ENCODE data around the gene CMBL. TPM values are rescaled to one million over a fixed set of nuclear protein-coding genes. Genes with fewer than 3 reads are reported as not detected.
"Not testable (repeated sequence)": the region's sequence is repeated elsewhere in the genome, so short reads cannot be mapped to it uniquely, and the experiment has no call there.

Gene CMBL
- total RNA-seq, 1 donor, result 14.3 TPM

- no peak for DNase-seq (ENCODE audit: low read depth in 2 of 3, low spot score in 2 of 3)
These were observed 20.9 kb downstream of the CMBL start for GRCh38 chr5:10286862-10287227.

DNA sequence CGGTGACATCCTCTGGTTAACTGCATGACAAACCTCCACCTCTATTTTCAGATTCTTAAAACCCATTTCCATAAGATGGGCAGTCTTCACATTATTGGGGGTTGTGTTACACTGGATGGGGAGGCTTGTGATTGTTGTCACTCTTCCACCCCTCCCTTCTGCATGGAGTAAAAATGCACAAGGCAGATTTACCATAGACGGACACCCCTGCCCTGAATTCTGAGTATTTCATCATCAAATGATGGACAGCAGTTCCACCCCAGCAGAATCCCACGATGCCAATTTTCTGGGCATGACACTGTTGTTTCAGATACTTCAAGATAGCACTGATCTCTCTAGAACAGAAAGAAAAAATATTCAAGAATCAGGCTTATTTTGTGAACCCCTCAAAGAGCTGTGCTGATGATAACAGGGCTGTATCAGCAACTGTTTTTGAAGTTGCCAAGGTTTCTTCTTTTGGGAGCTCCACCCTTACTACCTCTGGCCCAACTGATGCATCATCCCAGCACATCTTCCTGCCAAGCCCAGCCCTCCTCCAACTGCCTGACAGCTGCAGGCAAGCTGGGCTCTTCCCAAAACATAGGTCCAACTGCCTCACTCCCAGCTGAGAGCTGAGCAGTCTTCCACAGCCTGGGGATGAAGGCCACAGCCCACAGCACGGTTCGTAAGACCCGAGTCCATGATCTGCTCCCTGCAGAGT lies 21.4 kb downstream of the CMBL start:
- DNase-seq (ENCODE audit: low read depth in 2 of 3, low spot score in 2 of 3), result no peak

- DNase-seq (ENCODE audit: low read depth in 2 of 3, low spot score in 2 of 3), result not testable (repeated sequence)
These were observed 22.3 kb downstream of the CMBL start for GRCh38 chr5:10285362-10285761.

DNA sequence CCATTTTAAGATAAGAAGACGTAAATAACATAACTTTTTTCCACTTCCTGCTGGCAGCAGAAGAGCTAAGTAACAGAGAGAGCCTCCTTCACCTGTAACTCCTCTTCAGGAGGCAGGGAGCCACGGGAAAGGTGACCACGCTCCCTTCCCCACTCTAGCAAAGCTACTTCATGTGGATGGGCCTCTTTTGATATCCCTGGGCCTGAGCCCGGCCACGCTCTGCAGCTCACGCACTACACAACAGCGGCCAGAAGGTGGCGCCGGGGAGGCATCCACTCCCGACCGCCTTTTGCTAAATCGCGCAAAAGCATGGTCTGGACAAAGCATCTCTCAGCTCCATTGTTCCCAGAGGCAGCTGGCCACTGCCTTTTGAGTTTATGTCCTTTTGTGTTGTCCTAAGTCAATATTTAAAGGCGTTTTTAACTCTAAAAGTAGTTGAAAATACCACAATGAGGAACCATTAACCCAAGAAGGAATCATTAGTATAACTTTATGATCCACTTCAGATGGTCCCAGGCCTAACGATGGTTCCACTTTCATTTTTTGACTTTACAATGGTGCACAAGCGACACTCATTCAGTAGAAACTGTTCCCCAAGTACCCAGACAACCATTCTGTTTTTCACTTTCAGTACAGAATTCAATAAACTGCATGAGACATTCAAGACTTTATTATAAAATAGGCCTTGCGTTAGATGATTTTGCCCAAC lies 23.6 kb downstream of the CMBL start:
- peak; percentile 48 to 79 (median 56) for DNase-seq (ENCODE audit: low read depth in 2 of 3, low spot score in 2 of 3)

GRCh38 chr5:10279925-10280720 lies 27.6 kb downstream of the CMBL start:
- no peak for DNase-seq (ENCODE audit: low read depth in 2 of 3, low spot score in 2 of 3)

GRCh38 chr5:10279328-10279727 lies 28.4 kb downstream of the CMBL start:
- DNase-seq (ENCODE audit: low read depth in 2 of 3, low spot score in 2 of 3), result no peak

DNA sequence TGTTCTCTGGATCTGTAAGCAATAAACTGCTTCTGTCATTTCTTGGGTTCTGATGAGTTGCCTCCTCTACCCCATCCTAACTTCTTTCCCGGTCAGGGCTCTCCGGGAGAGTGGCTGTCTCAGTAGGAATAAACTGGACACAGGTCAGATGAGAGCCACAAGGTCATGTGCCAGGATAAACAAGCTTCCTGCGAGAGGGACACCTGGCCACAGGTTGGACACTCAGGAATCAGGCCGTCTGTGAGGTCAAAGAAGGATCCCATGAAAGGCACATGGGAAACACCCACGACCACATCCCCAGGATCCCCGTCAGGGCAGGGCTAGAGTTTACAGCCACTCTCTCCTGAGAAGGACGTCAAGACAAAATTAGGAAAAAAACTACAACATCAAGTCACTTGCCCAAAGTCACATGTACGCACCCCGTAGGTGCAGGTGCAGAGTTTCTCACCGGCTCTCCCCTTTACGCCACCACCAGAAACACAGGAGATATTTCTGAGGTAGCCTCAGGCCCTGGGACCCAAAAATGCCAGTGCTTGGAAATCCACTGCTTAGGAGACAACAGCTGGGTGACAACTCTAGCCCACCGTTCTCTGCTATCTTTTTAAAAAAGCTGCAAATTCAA lies 28.9 kb downstream of the CMBL start:
- no peak for DNase-seq (ENCODE audit: low read depth in 2 of 3, low spot score in 2 of 3)

DNA sequence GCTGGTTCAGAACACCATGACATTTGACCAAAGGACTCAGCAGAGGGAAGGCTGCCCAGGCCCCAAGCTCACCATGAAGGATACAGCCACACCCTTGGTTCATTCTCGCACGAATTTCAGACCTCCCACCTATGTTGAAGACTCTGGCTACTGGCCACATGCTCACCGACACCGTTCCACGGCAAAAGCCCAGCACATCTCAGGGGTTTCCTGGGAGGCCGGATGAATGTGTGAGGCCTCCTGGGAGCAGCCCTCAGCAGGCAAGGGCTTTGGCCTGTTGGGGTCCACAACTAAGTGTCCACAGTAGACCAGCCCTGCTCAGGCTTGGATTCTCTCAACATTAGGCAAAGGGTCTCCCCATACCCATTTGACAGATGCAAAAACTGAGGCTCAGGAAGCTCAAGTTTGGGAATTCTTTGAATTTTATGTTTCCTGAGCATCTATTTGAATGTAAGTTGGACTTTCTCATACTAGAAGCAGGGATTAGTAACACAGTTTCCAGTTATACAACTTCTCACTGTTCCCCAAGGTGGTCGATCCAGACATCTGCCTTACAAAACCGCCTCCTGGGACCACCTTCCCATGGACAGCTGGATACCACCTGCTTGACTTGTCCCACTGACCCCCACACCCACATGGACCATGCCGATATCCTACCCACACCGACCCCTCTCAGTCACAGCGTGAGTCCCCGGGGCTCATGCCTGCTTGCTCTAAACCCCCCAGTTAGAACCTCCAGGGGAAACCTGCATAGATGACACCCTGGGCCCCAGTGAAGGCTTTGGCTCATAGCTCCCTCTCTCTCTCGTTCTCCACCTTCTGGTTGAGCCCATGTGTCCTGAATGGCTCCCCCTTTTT lies 29.7 kb downstream of the CMBL start:
- no peak for DNase-seq (ENCODE audit: low read depth in 2 of 3, low spot score in 2 of 3)

- DNase-seq (ENCODE audit: low read depth in 2 of 3, low spot score in 2 of 3), result no peak
These were observed 31.0 kb downstream of the CMBL start for GRCh38 chr5:10276691-10277090.

DNA sequence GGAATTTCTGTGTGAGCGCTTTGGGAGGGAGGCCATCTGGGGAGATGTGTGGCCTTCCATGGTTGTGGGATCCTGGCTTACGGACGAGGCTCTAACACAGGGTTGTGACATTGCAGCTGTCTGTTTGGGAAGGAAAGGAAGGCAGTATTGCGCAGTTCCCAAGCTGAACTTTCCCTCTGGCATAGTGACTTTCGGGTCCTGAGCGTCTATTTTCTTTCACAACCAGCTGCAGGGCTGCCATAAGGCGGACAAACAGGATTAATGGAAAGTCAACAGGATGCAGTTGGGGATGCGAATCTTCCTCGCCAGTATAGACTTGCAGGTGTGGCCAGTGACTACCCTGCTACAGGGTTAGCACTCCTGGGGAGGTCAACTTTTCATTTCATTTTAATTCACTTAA lies 31.7 kb downstream of the CMBL start:
- no peak for DNase-seq (ENCODE audit: low read depth in 2 of 3, low spot score in 2 of 3)

GRCh38 chr5:10275460-10275859 lies 32.2 kb downstream of the CMBL start:
- no peak for DNase-seq (ENCODE audit: low read depth in 2 of 3, low spot score in 2 of 3)

DNA sequence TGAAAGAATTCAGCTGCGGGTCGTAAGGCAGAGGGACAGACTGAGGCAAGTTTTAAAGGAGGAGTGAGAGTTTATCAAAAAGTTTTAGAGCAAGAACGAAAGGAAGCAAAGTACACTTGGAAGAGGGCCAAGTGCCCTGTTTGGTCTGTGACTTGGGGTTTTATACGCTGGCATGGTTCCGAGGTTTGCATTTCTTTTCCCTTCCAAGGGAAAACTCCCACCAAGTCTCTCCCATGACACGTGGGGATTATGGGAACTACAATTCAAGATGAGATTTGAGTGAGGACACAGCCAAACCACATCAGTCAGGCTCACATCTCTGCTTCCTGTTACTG lies 34.9 kb downstream of the CMBL start:
- not testable (repeated sequence) for DNase-seq (ENCODE audit: low read depth in 2 of 3, low spot score in 2 of 3)

DNA sequence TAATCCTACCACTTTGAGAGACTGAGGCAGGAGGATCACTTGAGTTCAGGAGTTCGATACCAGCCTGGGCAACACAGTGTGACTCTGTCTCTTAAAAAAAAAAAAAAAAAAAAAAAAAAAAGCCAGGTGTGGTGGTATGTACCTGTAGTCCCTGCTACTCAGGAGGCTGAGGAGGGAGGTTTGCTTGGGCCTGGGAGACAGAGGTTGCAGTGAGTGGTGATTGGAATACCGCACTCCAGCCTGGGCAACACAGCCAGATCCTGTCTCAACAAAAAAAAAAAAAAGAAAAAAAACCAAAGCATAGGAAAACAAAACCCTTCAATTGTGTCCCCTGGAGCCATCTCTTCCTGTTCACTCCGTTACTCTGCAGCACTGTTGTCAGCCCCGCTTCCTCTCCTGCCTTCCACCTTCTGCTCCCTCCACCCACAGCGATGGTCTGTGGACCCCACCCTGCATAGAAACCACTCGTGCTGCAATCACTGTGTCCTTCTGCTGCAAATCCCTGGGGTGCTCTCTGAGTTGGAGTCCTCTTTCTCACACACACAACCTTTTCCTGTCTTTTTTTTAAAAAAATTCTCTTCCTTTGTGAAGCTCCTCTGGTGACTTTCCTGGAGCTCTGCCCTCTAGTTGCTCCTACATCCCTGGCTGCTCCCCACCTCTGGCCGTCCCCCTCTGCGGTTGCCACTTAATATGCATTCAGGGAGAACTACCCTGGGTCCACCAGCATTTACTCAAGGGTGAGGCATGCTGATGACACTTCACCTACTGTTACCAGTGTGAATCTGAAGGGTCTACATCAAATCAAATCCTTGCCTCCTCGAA lies 35.4 kb downstream of the CMBL start:
- no peak for DNase-seq (ENCODE audit: low read depth in 2 of 3, low spot score in 2 of 3)

DNA sequence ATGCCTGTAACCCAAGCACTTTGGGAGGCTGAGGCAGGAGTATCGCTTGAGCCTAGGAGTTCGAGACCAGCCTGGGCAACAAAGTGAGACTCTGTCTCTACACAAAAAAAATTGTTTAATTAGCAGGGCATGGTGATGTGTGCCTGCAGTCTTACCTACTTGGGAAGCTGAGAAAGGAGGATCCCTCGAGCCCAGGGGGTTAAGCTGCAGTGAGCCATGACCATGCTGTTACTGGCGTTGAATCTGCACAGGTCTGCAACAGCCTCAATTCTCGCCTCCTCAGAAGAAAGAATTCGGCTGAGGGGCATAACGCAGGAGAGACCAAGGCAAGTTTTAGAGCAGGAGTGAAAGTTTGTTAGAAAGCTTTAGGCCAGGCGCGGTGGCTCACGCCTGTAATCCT lies 39.6 kb downstream of the CMBL start:
- DNase-seq (ENCODE audit: low read depth in 2 of 3, low spot score in 2 of 3), result no peak

GRCh38 chr5:10266839-10267238 lies 40.9 kb downstream of the CMBL start:
- no peak for DNase-seq (ENCODE audit: low read depth in 2 of 3, low spot score in 2 of 3)

DNA sequence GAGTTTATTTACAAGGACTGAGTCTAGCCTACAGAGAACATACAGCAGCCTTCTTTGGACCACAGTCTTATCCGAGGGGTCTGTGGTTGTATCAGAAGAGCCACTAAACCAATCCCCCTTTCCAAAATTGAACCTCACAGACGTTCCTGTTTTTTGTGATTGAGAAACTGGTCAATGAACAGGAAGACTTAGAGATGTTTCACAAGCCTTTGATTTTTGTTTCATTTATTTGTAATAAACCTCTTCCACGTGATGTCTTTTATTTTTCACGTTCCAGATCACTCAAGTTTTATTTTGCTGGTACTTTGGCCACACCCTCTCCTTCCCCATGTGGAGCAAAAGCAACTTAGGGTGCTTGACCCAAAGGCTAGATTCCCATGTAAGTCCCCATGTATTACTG lies 41.6 kb downstream of the CMBL start:
- no peak for DNase-seq (ENCODE audit: low read depth in 2 of 3, low spot score in 2 of 3)

DNA sequence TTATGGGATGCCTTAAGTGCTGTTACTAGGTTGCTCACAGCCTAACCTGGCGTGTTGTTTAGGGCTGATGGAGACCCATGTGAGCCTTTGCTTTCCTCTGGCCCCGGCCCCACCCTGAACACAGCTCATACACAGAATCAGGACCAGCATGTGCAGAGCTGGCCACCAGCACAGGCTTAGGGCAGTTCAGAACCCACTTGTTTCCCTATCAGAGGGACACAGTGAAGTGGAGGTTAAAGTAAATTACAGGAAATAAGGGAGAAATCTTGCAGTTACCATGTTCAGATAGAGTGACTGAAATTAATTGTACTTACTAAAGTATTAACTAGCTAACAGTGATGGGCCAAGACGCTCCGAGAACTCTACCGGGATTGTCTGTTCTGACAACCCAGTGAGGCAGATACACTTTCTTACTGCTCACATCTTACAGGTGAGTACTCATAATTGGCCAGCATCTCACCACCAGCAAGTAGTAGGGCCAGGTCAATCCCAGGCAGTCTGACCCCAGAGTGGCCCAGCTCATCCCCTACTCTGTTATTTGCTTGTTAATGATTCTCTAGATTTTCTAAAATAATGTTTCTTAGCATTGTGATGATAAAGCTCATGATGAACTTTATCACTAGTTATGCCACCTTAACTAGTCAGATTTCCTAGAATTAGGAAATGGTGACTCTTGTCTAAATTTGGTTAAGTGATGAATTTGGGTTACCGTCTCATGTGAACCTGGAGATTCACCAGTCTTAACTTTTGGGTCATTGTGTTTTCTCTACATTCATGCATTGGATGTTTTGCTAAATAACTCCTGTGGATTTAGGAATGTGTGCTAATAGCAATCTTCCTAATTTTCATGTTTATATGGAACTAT lies 42.2 kb downstream of the CMBL start:
- DNase-seq (ENCODE audit: low read depth in 2 of 3, low spot score in 2 of 3), result no peak

DNA sequence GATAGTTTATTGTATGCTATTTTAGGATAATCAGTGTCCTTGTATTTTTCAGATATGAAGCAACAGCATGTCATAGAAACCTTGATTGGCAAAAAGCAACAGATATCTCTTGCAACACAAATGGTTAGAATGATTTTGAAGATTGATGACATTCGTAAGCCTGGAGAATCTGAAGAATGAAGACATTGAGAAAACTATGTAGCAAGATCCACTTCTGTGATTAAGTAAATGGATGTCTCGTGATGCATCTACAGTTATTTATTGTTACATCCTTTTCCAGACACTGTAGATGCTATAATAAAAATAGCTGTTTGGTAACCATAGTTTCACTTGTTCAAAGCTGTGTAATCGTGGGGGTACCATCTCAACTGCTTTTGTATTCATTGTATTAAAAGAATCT lies 43.1 kb downstream of the CMBL start:
- no peak for DNase-seq (ENCODE audit: low read depth in 2 of 3, low spot score in 2 of 3)

DNA sequence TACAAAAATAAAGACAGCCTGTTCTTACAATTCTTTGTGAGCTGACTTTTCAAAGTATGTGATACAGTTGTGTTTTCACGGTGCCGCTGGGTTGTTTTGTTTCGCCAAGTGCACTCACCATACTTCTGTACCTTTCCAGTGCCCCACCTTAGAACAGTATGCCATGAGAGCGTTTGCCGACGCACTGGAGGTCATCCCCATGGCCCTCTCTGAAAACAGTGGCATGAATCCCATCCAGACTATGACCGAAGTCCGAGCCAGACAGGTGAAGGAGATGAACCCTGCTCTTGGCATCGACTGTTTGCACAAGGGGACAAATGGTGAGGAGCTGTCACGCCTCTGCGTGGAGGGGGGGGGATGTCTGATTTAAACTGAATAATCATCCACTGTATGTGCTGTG lies 44.7 kb downstream of the CMBL start:
- DNase-seq (ENCODE audit: low read depth in 2 of 3, low spot score in 2 of 3), result no peak
